ENCODE data around the gene KIFC3.
"Not testable (repeated sequence)": the region's sequence is repeated elsewhere in the genome, so short reads cannot be mapped to it uniquely, and the experiment has no call there.

The KIFC3 gene, protein sequence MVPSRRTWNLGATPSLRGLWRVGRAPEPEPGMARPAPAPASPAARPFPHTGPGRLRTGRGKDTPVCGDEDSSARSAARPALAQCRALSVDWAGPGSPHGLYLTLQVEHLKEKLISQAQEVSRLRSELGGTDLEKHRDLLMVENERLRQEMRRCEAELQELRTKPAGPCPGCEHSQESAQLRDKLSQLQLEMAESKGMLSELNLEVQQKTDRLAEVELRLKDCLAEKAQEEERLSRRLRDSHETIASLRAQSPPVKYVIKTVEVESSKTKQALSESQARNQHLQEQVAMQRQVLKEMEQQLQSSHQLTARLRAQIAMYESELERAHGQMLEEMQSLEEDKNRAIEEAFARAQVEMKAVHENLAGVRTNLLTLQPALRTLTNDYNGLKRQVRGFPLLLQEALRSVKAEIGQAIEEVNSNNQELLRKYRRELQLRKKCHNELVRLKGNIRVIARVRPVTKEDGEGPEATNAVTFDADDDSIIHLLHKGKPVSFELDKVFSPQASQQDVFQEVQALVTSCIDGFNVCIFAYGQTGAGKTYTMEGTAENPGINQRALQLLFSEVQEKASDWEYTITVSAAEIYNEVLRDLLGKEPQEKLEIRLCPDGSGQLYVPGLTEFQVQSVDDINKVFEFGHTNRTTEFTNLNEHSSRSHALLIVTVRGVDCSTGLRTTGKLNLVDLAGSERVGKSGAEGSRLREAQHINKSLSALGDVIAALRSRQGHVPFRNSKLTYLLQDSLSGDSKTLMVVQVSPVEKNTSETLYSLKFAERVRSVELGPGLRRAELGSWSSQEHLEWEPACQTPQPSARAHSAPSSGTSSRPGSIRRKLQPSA

GRCh38 chr16:57802341-57803133, at the start of gene KIFC3:
TSS of gene KIFC3 (minus strand) at chr16:57802491. CDS start at chr16:57798243, 4,248 bp downstream.
- DNase-seq (ENCODE audit: insufficient read length, low spot score) (peak; percentile 57), FAIRE-seq (peak; percentile 94)

DNA sequence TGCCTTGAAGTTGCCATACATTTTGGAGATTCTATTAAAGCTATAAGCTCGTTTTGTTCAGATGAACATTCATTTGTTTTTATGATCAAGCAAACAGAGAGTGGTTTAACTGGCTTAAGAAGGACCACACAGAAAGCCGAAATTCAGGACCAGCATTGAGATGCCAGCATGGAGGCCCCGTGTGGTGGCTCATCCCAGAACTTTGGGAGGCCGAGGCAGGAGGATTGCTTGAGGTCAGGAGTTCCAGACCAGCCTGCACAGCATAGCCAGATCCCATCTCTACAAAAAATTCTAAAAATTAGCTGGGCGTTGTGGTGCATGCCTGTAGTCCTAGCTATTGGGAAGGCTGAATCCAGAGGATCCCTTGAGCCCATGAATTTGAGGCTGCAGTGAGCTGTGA, 45.9 kb upstream of the KIFC3 start:
- DNase-seq (ENCODE audit: insufficient read length, low spot score) (no peak), FAIRE-seq (no peak)

GRCh38 chr16:57846931-57847330, 44.6 kb upstream of the KIFC3 start:
- not testable (repeated sequence) for FAIRE-seq; DNase-seq (ENCODE audit: insufficient read length, low spot score)

- FAIRE-seq (peak; percentile 72), DNase-seq (ENCODE audit: insufficient read length, low spot score) (no peak)
These were observed 43.9 kb upstream of the KIFC3 start for GRCh38 chr16:57846078-57846697.

DNA sequence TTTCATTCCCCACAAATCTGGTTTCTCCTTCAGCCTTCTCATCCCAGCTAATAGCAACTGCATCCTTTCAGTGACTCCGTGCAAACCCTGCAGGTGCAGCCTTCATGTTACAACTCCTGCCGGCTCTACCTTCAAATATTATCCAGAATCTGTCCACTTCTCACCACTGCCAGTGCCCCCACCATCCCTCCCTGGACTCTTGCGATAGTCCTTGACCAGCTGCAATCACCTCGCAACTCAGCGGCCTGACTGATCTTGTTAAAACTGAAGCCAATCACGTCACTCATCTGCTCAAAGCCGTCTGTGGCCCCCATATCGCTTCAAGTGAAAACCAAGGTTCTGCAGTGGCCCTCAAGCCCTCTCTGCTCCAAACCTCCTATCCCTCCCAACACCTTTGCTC, 42.8 kb upstream of the KIFC3 start:
- FAIRE-seq (no peak), DNase-seq (ENCODE audit: insufficient read length, low spot score) (no peak)

DNA sequence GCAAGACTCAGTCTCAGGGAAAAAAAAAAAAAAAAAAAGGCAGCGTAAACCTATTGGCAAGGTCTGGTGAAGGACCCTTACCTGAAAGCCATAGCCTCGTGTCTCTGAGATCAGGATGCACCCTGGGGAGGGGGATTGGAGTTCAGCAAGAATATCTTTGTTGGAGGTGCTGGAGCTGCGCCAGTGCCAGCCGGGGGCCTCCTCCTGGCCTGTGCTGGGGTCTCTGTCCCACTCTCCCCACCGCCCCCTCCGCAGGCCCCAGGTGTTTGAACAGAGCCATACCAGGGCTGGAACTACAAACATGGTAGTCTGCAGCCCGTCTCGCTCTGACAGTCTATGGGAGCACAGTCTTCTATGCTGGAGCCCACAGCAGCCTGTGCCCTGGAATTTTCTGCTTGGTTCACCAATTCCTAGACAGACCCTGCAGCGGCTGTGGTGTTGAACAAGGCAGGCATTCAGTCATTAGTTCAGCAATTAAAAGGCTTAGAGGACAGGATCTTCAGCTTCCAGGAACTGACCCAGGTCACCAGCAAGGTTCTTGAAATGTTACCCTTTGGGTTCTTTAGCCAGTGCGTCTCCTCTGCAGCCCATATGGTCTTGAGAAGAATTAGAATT, 42.2 kb upstream of the KIFC3 start:
- FAIRE-seq (no peak), DNase-seq (ENCODE audit: insufficient read length, low spot score) (no peak)

GRCh38 chr16:57843400-57843799, 41.1 kb upstream of the KIFC3 start:
- FAIRE-seq: no peak
- DNase-seq (ENCODE audit: insufficient read length, low spot score): no peak

- FAIRE-seq (no peak), DNase-seq (ENCODE audit: insufficient read length, low spot score) (no peak)
These were observed 40.3 kb upstream of the KIFC3 start for GRCh38 chr16:57842601-57843000.

GRCh38 chr16:57840833-57841232, 38.5 kb upstream of the KIFC3 start:
- no peak for DNase-seq (ENCODE audit: insufficient read length, low spot score)
- peak; percentile 73 for FAIRE-seq

DNA sequence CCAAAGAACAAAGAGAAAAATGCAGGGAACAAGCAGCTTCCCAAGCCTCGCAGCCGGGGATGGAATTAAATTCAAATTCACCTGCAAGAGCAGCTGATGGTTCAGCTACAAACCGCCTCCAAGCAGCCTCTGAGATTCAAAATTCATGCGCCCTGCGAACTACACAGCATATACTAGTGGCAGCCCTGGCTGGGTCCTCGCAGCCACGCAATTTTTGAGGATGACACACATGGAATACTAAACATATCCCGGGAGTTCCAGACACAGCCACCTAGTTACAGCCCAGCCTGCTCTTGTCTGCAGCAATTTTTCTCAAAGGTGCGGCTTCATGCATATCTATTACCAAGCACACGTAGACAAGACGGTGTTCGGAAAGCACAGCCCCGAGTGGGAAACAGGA, 35.9 kb upstream of the KIFC3 start:
- FAIRE-seq (peak; percentile 31), DNase-seq (ENCODE audit: insufficient read length, low spot score) (no peak)

DNA sequence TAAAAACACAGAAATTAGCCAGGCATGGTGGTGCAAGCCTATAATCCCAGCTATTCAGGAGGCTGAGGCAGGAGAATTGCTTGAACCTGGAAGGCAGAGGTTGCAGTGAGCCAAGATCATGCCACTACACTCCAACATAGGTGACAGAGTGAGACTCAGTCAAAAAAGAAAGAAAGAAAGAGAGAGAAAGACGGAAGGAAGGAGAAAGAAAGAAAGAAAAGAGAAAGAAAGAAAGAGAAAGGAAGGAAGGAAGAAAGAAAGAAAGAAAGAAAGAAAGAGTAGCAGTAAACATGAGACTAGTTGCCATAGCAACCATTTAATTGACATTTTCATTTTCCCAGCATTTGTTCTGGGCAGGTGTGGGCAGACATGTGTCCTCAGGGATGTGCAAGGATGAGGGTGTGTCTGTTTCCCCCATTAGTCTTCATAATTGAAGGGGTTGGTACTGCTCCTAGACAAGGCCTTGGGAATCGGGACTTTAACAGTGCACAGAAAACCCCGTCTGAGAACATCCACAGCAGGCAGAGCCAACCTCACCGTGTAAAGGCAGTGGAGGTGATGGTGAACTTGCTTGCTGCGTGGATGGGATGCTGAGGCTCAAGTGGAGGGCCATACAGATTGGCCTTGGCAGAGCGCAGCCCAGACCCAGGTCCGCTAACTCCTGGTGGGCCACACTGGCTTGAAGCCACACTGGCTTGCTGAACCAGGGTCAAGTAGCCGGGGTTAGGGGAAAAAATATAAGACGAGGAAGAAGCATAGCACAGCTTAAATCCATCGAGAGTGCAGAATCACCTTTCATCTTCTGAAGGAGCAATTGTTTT, 35.2 kb upstream of the KIFC3 start:
- DNase-seq (ENCODE audit: insufficient read length, low spot score): no peak
- peak; percentile 88 for FAIRE-seq

GRCh38 chr16:57835439-57835838, 33.1 kb upstream of the KIFC3 start:
- FAIRE-seq: peak; percentile 9

DNA sequence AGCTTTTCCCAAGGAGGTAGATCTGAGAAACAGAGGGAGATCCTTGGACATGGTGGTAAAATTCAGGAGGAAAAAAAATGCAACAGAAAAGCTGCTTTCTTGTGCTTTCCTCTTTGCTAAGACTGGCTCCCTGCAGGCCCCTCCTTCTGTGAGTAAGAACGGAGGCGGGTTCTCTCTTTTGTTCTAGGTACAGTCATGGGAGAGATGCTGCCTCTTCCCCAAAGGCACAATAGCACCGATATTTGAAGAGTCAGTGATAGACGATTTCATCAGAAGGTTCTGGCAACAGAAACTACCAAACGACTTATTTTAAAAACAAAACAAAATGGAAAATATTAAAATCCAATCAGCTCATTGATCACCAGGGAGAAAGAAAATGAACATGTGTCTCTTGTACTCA, 32.6 kb upstream of the KIFC3 start:
- FAIRE-seq (no peak), DNase-seq (ENCODE audit: insufficient read length, low spot score) (no peak)

More at GRCh38 chr16:57835439-57835838, 33.1 kb upstream of the KIFC3 start:
- DNase-seq (ENCODE audit: insufficient read length, low spot score): not testable (repeated sequence)

GRCh38 chr16:57830890-57831484, 28.7 kb upstream of the KIFC3 start:
- DNase-seq (ENCODE audit: insufficient read length, low spot score) (no peak), FAIRE-seq (no peak)

GRCh38 chr16:57829969-57830360, 27.7 kb upstream of the KIFC3 start:
- FAIRE-seq: no peak

DNA sequence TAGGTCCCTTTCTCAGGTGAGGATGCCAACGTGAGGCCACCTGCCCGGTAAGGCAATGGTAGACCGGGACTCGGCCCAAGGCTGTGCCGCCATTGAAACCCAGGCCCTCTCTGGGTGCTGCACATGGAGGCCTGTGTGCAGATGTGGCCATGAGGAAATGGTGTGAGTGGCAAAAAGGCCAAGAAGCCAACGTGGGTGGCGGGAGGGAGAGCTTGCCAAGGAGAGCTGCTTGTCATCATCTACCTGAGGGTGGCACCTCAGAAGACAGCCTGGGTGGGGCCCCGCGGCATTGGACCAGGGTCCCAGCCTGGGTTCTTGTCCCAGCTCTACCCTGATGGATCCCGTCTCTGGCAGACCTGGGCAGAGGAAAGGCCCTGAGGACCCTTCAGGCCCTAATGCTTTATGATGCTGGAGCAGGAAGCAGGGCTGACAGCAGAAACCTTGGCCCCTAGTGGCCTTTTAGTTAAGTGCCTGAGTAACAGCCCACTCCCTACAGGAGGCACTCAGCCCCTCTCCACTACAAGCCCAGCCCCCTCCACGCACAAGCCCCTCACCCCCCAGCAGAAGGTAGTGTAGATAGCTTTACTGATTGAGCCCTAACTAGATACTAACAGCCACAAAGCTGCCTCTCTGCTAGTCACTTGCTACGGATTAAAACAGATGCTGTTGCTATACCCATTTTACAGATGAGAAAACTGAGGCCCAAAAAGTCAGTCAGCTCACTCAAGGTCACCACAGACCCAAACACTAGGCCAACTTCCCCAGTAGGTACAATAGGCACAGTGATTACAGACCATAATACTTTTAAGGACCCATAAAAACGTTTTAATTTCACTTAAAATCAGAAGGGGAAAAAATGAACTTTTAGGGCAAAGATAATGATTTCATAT, 26.2 kb upstream of the KIFC3 start:
- FAIRE-seq: no peak
- no peak for DNase-seq (ENCODE audit: insufficient read length, low spot score)

More at GRCh38 chr16:57829969-57830360, 27.7 kb upstream of the KIFC3 start:
- DNase-seq (ENCODE audit: insufficient read length, low spot score): no peak

DNA sequence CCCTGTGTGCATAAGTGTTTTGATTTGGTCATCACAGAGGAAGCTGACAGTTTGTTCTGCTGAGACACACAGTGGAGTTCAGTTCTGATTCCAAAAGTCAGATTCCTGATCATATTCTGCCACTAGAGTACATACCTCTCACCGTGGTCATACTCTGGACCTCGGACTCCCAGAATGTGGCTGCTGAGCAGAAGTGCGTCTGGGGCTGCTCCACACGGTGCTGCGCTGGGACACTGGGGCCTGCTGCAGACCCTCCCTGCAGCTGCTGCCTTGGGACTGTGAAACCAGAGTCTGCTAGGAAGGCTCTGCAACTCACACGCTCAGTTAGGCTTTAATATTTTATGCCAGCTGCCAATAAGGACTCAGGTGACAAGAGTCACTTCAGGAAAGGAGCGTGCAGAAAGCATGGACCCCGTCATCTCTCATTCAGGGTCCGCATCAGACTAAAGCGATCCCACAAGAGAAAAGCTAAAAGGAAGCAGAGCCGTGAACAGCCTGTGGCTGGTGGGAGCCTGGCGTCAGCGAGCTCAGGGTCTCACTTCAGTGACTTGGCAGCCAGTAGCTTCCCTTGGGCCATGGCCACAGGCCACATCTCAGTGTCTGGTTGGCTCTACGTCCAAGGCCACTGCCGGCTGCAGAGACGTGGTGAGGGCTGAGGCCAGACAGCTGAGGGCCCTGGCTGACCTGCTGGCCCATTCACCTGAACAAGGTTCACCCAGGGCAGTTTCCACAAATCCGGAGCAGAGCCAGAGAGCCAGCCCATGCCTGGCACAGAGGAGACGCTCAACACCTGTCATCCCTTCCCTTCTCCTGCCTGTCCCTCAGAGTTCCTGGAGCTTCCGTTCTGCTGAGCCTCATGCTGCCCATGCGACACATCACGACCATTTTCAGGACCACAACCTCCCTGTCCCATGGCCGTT, 24.7 kb upstream of the KIFC3 start:
- FAIRE-seq (no peak), DNase-seq (ENCODE audit: insufficient read length, low spot score) (no peak)

Measured in HTR-8/SVneo (cell line).